ENCODE measurements around the gene SYT13.

The SYT13 gene

DNA sequence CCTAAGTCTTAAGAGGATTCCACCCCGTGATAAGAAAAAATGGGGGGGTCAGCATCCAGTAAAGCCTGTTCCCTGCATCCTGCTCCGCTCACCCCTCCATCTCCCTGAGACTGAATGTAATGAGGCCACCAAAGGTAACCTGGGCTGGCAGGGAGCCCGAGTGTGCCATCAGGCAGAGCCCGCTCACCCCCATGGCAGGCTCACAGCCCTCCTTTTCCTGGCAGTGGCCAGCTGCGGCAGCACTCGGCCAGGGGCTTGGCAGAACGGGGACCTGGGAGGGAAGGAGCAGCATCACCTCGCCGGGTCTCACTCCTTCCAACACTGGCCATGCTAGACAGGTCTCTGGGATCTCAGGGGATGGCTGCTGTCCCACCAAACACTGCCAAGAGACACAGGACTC lies 75.3 kb downstream of the SYT13 start:
- H3K4me3 ChIP-seq (ENCODE audit: low read length) = no peak overlapping the region
- no peak for DNase-seq (ENCODE audit: low read depth)
- TF ChIP-seq, protein P1, sequence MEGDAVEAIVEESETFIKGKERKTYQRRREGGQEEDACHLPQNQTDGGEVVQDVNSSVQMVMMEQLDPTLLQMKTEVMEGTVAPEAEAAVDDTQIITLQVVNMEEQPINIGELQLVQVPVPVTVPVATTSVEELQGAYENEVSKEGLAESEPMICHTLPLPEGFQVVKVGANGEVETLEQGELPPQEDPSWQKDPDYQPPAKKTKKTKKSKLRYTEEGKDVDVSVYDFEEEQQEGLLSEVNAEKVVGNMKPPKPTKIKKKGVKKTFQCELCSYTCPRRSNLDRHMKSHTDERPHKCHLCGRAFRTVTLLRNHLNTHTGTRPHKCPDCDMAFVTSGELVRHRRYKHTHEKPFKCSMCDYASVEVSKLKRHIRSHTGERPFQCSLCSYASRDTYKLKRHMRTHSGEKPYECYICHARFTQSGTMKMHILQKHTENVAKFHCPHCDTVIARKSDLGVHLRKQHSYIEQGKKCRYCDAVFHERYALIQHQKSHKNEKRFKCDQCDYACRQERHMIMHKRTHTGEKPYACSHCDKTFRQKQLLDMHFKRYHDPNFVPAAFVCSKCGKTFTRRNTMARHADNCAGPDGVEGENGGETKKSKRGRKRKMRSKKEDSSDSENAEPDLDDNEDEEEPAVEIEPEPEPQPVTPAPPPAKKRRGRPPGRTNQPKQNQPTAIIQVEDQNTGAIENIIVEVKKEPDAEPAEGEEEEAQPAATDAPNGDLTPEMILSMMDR (IDR thresholded peaks at IDR 0.05; ENCODE audit: insufficient read depth, low read depth, low read length, missing control alignments) = no peak

DNA sequence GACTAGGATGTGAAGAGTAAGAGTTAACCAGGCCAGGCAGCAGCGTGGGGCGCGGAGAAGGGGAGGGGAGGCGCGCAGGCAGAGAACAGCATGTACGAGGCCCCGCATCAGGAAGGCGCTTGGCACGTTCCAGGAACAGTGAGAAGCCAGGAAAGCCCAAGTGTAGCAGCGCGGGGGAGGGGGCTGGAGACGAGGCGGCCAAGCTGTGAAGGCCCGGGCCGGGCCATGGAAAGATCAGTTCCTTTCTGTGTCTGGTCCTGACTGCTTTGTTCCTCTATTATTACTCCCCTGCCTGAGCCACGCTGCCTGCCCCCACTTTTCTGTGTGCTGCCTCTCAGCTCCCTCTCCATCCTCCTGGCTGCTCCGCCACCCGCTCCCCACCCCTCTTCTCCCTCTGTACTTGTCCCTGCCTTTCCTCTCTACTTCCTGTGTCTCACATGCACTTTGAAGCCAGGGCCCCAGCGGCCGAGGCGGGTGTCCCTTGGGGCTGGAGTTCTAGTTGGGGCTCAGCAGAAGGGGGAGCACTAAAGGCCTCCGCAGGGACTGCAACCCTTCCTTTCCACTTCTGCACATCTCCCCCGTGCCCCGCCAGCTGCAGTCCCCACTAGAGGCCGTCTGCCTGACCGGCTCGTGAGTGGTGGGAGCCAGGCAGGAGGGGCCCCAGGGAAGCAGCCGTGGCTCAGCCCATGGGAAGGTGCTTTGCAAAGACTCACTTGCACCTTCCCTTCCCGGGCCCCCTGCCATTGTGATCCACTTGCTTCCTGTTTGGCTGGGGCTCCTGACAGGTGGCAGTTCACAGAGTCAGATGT lies 76.0 kb downstream of the SYT13 start:
- TF ChIP-seq, protein P1 (IDR thresholded peaks at IDR 0.05; ENCODE audit: insufficient read depth, low read depth, low read length, missing control alignments) = no peak
- H3K4me3 ChIP-seq (ENCODE audit: low read length) = no peak overlapping the region
- DNase-seq (ENCODE audit: low read depth) = no peak

DNA sequence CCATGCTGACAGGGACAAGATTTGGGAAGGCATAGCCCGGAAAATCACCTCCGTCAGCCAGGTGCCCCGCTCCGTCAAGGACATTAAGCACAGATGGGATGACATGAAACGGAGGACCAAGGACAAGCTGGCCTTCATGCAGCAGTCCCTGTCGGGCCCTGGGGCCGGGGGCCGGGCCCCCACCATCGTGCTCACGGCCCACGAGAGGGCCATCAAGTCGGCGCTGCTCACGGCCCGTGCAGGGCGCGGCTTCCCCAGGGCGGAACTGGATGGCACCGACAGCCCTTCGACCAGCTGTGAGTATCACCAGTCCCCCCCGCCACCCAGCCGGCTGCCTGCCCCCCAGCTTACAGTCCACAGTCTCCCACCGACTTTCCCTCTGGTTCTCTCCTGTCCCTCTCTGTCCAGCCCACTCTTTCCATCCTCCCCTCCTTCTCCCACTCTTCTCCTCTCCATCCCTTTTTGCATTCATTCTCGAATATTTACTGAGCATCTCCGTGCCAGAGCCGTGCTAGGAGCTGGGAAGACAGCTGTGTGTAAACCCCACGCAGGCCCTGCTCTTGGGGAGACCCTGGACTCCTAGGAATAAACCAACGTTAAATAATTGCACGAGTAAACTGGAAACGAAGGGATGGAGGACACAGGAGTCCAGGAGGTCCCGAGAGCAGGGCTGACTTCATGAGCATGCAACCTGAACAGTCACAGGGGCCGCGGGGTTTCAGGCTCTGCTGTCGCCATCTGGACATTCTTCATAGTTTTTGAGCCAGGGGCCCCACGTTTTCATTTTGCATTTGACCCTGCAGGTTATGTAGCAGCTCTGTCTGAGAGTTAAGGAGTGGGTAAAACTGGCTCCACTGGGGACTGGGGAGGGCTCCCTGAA lies 76.9 kb downstream of the SYT13 start:
- no peak for DNase-seq (ENCODE audit: low read depth)
- TF ChIP-seq, protein P1 (IDR thresholded peaks at IDR 0.05; ENCODE audit: insufficient read depth, low read depth, low read length, missing control alignments) = no peak
- H3K4me3 ChIP-seq (ENCODE audit: low read length) = no peak overlapping the region

DNA sequence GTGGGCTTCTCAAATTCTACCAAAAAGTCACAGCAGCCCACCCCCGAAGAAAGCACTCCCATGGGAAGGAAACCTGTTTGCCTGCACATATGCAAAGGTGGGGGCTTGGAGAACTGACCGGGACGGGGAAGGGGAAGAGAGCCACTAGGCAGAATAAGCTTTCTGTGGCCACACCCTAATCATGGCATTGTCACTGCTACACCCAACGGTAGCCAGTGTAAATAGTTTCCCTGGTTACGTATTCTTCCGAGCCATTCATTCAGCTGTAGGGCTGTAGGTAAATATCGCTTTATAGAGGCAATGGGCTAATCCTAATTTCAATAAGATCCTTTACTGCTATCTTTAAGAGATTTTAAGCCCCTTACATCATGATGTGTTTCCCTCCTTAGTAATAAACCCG lies 78.0 kb downstream of the SYT13 start:
- TF ChIP-seq, protein P1 (IDR thresholded peaks at IDR 0.05; ENCODE audit: insufficient read depth, low read depth, low read length, missing control alignments) = no peak
- H3K4me3 ChIP-seq (ENCODE audit: low read length) = no peak overlapping the region
- no peak for DNase-seq (ENCODE audit: low read depth)

DNA sequence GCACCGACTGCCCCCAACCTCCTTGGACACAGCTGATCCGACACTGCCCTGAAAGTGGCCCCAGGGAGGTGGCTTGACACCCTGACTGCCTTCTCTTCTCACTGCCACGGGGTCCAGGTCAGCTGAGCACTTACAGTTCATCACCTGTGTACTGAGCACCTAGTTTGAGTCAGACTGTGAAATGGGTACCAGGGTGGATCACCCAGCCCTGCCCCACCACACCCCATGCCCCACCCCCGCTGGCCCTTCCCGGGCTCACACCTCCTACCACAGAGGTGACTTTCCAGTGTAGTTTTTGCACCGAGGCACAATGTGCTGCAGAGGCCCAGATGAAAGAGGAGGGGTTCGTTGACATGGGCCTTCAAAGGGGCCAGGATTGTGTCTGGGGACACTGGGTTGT lies 80.2 kb downstream of the SYT13 start:
- no peak for DNase-seq (ENCODE audit: low read depth)
- H3K4me3 ChIP-seq (ENCODE audit: low read length) = no peak overlapping the region
- TF ChIP-seq, protein P1 (IDR thresholded peaks at IDR 0.05; ENCODE audit: insufficient read depth, low read depth, low read length, missing control alignments) = no peak

DNA sequence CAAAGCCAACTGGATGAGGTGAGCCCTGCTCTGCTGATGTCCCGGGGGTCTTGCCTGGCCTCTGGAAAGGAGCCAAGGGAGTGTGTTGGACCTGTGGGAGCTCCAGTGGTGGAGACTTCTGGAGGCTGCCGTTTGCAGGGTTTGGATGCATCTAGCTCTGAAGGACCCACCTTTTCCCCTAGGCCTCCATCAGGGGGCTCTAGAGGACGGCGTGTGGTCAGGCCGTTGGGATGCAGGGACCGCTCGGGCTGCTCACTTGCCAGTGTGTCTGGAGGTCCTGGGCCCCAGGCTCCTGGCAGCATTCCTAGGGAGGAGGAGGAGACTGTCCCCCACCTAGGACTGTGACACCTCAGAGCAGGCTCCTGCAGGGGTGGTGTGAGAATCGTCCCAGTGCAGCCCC lies 81.4 kb downstream of the SYT13 start:
- no peak overlapping the region for H3K4me3 ChIP-seq (ENCODE audit: low read length)
- TF ChIP-seq, protein P1 (IDR thresholded peaks at IDR 0.05; ENCODE audit: insufficient read depth, low read depth, low read length, missing control alignments) = no peak
- DNase-seq (ENCODE audit: low read depth) = no peak
